WTC11 (cell line): ENCODE results near the gene SNX30. TPM values are rescaled to one million over a fixed set of nuclear protein-coding genes. Genes with fewer than 3 reads are reported as not detected.

ENCODE experiments used
- ATAC-seq: fragments of 200-7000 bp; cut with Tn5 transposase; 2 replicates; pipeline ENCODE4 v1.10.0; 2021; ENCODE audit warnings: mild to moderate bottlenecking, moderate library complexity
- CTCF ChIA-PET: fragments of 300-600 bp; sonication (Branson Sonifier 250); formaldehyde crosslinking; loops from one replicate; lab custom pipeline; 2021; ENCODE audit warnings: antibody characterized with exemption; lab: Charles Lee
- POLR2A ChIA-PET: fragments of 350-600 bp; sonication (Branson Sonifier 250); formaldehyde crosslinking; loops from one replicate; lab custom pipeline; 2021; ENCODE audit warnings: antibody characterized with exemption; lab: Charles Lee
- DNase-seq: peaks from one replicate; pipeline ENCODE4 v3.0.0; 2021; ENCODE audit warnings: low spot score
- H3K27ac Mint-ChIP-seq: 2 replicates; pipeline ENCODE4 v1.8.0; 2021; ENCODE audit warnings: mixed read lengths
- H3K27me3 Mint-ChIP-seq: 2 replicates; pipeline ENCODE4 v1.8.0; 2021; ENCODE audit warnings: low read depth, mild to moderate bottlenecking, moderate library complexity, mixed read lengths
- H3K36me3 Mint-ChIP-seq: 2 replicates; pipeline ENCODE4 v1.8.0; 2021; ENCODE audit warnings: mixed read lengths
- H3K4me1 Mint-ChIP-seq: 2 replicates; pipeline ENCODE4 v1.8.0; 2022; ENCODE audit warnings: mixed read lengths
- H3K4me3 Mint-ChIP-seq: 2 replicates; pipeline ENCODE4 v1.8.0; 2021; ENCODE audit warnings: mild to moderate bottlenecking, moderate library complexity, mixed read lengths
- H3K9me3 Mint-ChIP-seq: 2 replicates; pipeline ENCODE4 v1.8.0; 2021; ENCODE audit warnings: mixed read lengths
- AFF4 ChIP-seq: sonication (generic); formaldehyde crosslinking; IDR thresholded peaks from 2 replicates; pipeline ENCODE4 v1.8.1; 2023; ENCODE audit warnings: mild to moderate bottlenecking, missing genetic modification reagents, borderline replicate concordance
- AR ChIP-seq: fragments of 250-450 bp; sonication (Bioruptor Pico); IDR thresholded peaks from 2 replicates; pipeline ENCODE4 v1.9.0; 2021; ENCODE audit warnings: mild to moderate bottlenecking
- ATF3 ChIP-seq: sonication (generic); formaldehyde crosslinking; conservative IDR thresholded peaks from 2 replicates; pipeline ENCODE4 v1.8.1; 2022; ENCODE audit warnings: mild to moderate bottlenecking, missing genetic modification reagents
- ATF6 ChIP-seq: sonication (generic); formaldehyde crosslinking; IDR thresholded peaks from 2 replicates; pipeline ENCODE4 v1.8.1; 2023; ENCODE audit warnings: mild to moderate bottlenecking, missing genetic modification reagents
- ESRRA ChIP-seq: sonication (generic); formaldehyde crosslinking; IDR thresholded peaks from 2 replicates; pipeline ENCODE4 v1.8.1; 2022; ENCODE audit warnings: mild to moderate bottlenecking, missing genetic modification reagents, borderline replicate concordance
- ETV6 ChIP-seq: sonication (generic); formaldehyde crosslinking; IDR thresholded peaks from 2 replicates; pipeline ENCODE4 v1.8.1; 2022; ENCODE audit warnings: mild to moderate bottlenecking, missing genetic modification reagents
- GTF2I ChIP-seq: fragments of 250-450 bp; sonication (Bioruptor Pico); conservative IDR thresholded peaks from 2 replicates; pipeline ENCODE4 v1.4.0; 2021; ENCODE audit warnings: mild to moderate bottlenecking
- IRF2 ChIP-seq: sonication (generic); formaldehyde crosslinking; IDR thresholded peaks from 2 replicates; pipeline ENCODE4 v1.8.0; 2022; ENCODE audit warnings: low read depth, missing genetic modification reagents, borderline replicate concordance
- JUN ChIP-seq: sonication (generic); formaldehyde crosslinking; IDR thresholded peaks from 2 replicates; pipeline ENCODE4 v1.8.0; 2023; ENCODE audit warnings: mild to moderate bottlenecking, missing genetic modification reagents
- MLX ChIP-seq: sonication (generic); formaldehyde crosslinking; IDR thresholded peaks from 2 replicates; pipeline ENCODE4 v1.8.1; 2023; ENCODE audit warnings: mild to moderate bottlenecking, missing genetic modification reagents, moderate library complexity
- MYBL2 ChIP-seq: sonication (generic); formaldehyde crosslinking; IDR thresholded peaks from 2 replicates; pipeline ENCODE4 v1.8.1; 2023; ENCODE audit warnings: mild to moderate bottlenecking, moderate library complexity, missing genetic modification reagents
- NFYB ChIP-seq: sonication (generic); formaldehyde crosslinking; conservative IDR thresholded peaks from 2 replicates; pipeline ENCODE4 v1.8.0; 2022; ENCODE audit warnings: low read depth, missing genetic modification reagents
- PRDM15 ChIP-seq: sonication (generic); formaldehyde crosslinking; IDR thresholded peaks from 2 replicates; pipeline ENCODE4 v1.8.0; 2022; ENCODE audit warnings: missing genetic modification reagents
- PRRX2 ChIP-seq: fragments of 250-450 bp; sonication (Bioruptor Pico); IDR thresholded peaks from 2 replicates; pipeline ENCODE4 v1.8.0; 2021; ENCODE audit warnings: mild to moderate bottlenecking
- RELA ChIP-seq: sonication (generic); formaldehyde crosslinking; IDR thresholded peaks from 2 replicates; pipeline ENCODE4 v1.8.1; 2022; ENCODE audit warnings: missing genetic modification reagents, mild to moderate bottlenecking, borderline replicate concordance
- STAT6 ChIP-seq: sonication (generic); formaldehyde crosslinking; conservative IDR thresholded peaks from 2 replicates; pipeline ENCODE4 v1.8.1; 2023; ENCODE audit warnings: mild to moderate bottlenecking, low read depth, missing genetic modification reagents, moderate library complexity
- TCF7 ChIP-seq: sonication (generic); formaldehyde crosslinking; IDR thresholded peaks from 2 replicates; pipeline ENCODE4 v1.8.0; 2022; ENCODE audit warnings: mild to moderate bottlenecking, low read depth, missing genetic modification reagents, moderate library complexity
- ZBTB21 ChIP-seq: sonication (generic); formaldehyde crosslinking; IDR thresholded peaks from 2 replicates; pipeline ENCODE4 v1.8.1; 2023; ENCODE audit warnings: mild to moderate bottlenecking, missing genetic modification reagents, borderline replicate concordance
- ZNF317 ChIP-seq: sonication (generic); formaldehyde crosslinking; IDR thresholded peaks from 2 replicates; pipeline ENCODE4 v1.8.1; 2023; ENCODE audit warnings: low read depth, mild to moderate bottlenecking, moderate library complexity, missing genetic modification reagents, borderline replicate concordance
- ZNF396 ChIP-seq: fragments of 250-450 bp; sonication (Bioruptor Pico); IDR thresholded peaks from 2 replicates; pipeline ENCODE4 v1.8.0; 2021; ENCODE audit warnings: mild to moderate bottlenecking, moderate library complexity, borderline replicate concordance
- total RNA-seq: library from RNA; stranded (reverse); gene quantifications from 3 replicates; pipeline ENCODE4 v1.2.3, GENCODE V29; 2021

The SNX30 gene
- total RNA-seq, 1 experiment from 2014 or later = 13.4 TPM

GRCh38 chr9:112809351-112809848 is 58.8 kb downstream of the SNX30 start (continued):
- TF ChIP-seq IRF2 (no peak), STAT6 (CRISPR knock-in tag) (no peak), ATF3 (CRISPR knock-in tag) (no peak), ZNF317 (CRISPR knock-in tag) (no peak), AFF4 (CRISPR knock-in tag) (no peak), NFYB (CRISPR knock-in tag) (no peak), ETV6 (no peak), AR (no peak)

- Mint-ChIP-seq H3K36me3 (peaks cover 2% of the 10 kb centered on the region), H3K27me3 (no peaks in the 10 kb centered on the region), H3K9me3 (no peaks in the 10 kb centered on the region), H3K4me1 (peaks cover 3% of the 10 kb centered on the region), H3K27ac (no peak overlapping the region), H3K4me3 (no peak overlapping the region)
- ChIA-PET POLR2A (no interaction called here), CTCF (interaction anchor here (0.6 to 1.3 kb wide), 3 partner anchors 10 to 21 kb away, joined by 3 to 4 read pairs (median 4); no protein-coding TSS in a partner anchor)
- no peak for ATAC-seq
- DNase-seq = no peak
- TF ChIP-seq ZBTB21 (CRISPR knock-in tag) = no peak
- no peak for TF ChIP-seq ESRRA
- no peak for TF ChIP-seq GTF2I (CRISPR knock-in tag)
- TF ChIP-seq MYBL2 (CRISPR knock-in tag) = no peak
- no peak for TF ChIP-seq PRDM15
- no peak for TF ChIP-seq RELA (CRISPR knock-in tag)
- no peak for TF ChIP-seq MLX (CRISPR knock-in tag)
- TF ChIP-seq PRRX2 (CRISPR knock-in tag) = no peak
- no peak for TF ChIP-seq ATF6 (CRISPR knock-in tag)
- TF ChIP-seq ZNF396 = no peak
- no peak for TF ChIP-seq JUN
- TF ChIP-seq TCF7 (CRISPR knock-in tag) = no peak
Measured at GRCh38 chr9:112809906-112810305, 59.3 kb downstream of the SNX30 start.
